GM23248 (cell line): ENCODE results near the gene RHOBTB1.

Experiments
- EZH2 ChIP-seq: fragments of 200-600 bp; sonication (generic); IDR thresholded peaks from 2 replicates; pipeline ENCODE4 v1.6.1; 2018; ENCODE audit warnings: antibody characterized with exemption, mild to moderate bottlenecking; ENCODE audit not compliant: insufficient read depth, poor library complexity, severe bottlenecking
- EZH2phosphoT487 ChIP-seq: fragments of 200-600 bp; sonication (generic); IDR thresholded peaks from 2 replicates; pipeline ENCODE4 v1.6.1; 2018; ENCODE audit warnings: antibody characterized with exemption, moderate library complexity, mild to moderate bottlenecking, low read depth; ENCODE audit not compliant: insufficient read depth

DNA sequence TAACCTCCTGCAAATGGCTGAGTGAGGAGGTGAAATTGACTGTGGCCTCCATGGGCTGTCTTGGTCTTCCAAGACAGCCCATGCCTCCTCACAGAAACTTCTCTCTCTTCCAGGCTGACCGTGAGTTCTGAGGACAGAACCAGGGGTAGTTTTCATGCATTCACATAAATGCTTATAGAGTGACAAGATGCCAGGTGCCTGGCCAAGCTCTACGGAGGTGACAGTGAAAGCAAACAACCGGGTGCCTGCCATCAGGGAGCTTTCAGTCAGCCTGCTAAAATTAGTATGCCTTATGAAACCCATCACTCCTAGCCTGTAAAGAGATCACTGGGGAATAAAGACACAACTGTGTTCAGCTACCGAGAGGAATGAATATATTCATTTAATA lies 919 bp upstream of the RHOBTB1 start:
- TF ChIP-seq EZH2phosphoT487 = no peak
- TF ChIP-seq EZH2 = no peak
